Stimulated activated CD4-positive, alpha-beta T cell treated with anti-CD3 and anti-CD28 coated beads, Interleukin-15, amount 100 ng/mL, for 1 hour (primary cell): ENCODE data around the gene KNOP1.

Source experiments
- DNase-seq, 2 donors: peaks; one replicate each; pipeline ENCODE4 v3.0.0-alpha.2; 2020; ENCODE audit warnings: low read depth in 1 of 2, low spot score in 1 of 2

The KNOP1 gene

GRCh38 chr16:19708296-19709205, 9.5 kb downstream of the KNOP1 start:
- DNase-seq = no peak

DNA sequence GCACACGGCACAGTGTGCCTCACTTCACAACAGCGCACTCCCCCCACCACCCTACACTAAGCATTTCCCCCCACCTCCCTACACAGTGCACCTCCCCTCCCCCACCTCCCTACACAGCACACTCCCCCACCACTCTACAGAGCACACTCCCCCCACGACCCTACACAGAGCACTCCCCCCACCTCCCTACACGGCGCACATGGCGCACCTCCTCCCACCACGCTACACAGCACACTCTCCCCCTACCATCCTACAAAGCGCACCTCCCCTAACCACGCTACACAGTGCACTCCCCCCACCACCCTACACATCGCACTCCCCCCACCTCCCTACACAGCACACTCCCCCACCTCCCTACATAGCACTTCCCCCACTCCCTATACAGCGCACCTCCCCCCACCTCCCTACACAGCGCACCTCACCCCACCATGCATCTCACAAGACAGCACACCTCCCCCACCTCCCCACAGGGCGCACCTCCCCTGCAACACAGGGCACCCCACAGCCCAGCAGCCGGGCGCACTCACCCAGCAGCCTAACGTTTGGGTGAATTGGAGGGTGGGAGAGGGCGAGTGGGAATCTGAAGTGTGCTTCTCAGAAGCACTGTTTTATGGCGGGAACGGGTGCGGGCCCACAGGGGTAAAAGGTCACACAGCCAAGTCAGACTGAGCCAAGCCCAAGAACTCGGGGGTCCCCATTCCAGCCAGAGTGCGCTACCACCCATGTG, 10.3 kb downstream of the KNOP1 start:
- no peak for DNase-seq

DNA sequence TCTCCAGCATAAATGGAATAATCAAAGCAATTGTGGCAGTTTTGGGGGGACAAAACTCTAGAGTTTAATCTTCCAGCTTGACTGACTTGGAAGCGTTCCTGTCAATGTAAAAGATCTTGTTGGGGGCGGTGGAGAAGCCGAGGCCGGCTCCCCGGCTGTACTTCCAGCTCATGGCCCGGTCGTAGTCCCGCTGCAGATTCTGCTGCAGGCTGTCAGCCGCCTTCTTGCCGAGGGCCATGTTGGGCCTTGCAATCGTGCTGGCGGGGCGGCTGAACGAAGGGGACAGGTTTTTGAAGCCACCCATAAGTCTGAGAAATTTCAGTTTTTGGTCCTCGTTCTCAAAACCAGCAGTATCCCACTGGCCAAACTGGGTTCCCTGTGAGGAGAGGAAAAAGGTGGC, 11.2 kb downstream of the KNOP1 start:
- DNase-seq = no peak

GRCh38 chr16:19705843-19706242, 12.2 kb downstream of the KNOP1 start:
- no peak for DNase-seq

GRCh38 chr16:19705146-19705501, 12.9 kb downstream of the KNOP1 start:
- no peak for DNase-seq

GRCh38 chr16:19704321-19705145, 13.5 kb downstream of the KNOP1 start:
- no peak for DNase-seq

DNA sequence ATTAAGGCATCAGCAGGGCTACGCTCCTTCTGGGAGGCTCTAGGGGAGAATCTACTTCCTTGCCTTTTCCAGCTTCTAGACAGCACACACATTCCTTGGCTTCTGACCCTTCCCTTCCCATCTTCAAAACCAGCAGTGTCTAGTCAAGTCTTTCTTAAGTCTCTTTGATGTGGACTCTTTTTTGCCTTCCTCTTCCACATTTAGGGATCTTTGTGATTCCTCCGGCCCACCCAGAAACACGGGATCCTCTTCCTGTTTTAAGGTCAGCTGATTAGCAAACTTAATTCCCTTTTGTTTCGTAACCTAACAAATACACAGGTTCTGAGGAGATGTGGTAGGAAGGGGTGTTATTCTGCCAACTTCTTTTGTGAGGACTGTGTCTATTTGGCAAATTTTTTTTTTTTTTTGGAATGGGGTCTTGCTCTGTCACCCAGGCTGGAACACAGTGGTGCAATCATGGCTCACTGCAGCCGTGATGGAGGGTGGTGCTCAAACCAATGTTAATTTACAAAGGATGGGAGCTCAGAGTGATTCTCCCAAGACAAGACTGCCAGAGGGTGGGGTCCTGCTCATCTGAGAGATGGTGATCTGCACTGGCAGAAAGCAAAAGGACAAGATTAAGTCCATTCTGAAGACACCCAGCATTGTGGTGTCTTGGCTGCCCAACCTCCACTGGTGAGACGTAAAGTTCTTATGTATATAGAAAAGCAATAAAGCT, 14.7 kb downstream of the KNOP1 start:
- no peak for DNase-seq

DNA sequence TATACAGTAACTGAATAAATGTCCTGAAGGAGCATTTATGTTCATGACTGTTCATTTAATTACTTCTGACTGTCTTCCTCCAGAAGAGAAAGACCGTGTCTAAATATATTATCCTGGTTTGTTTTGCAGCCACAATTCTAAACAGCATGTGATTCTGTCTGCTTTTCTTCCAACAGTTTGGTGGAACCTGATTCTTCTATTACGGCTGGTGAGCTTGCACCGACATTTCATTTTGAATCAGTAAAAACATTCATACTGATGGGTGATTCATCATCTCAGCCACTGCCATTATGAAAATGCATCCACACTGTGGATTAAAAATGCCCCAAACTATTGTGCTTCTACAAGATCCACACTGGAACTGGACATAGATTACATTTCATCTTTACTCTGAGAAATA, 16.9 kb downstream of the KNOP1 start:
- DNase-seq = no peak

DNA sequence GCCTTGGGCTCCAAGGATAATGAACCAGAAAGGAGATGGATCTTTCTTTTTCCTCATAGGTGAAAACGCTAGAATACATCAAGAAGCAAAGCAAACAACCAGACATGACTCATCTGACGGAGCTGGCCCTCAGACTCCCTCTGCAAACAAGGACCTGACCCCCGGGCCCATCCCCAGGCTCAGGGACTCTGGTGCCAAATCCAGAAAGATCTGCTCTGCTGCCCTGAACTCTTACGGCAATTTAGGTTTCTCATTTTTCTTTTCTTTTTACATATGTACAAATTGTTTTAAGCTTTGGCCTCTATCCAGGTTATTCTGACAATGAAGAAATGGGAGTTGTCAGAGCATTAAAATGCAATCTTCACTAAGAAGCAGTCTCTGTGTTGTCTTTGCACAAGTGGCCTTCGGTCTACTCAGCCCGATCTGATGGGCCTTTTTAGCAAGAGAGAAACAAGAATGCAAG, 17.7 kb downstream of the KNOP1 start:
- no peak for DNase-seq

- DNase-seq = no peak
Observed at GRCh38 chr16:19699472-19699871, 18.6 kb downstream of the KNOP1 start.

GRCh38 chr16:19698480-19699465, 19.3 kb downstream of the KNOP1 start:
- DNase-seq = no peak

GRCh38 chr16:19697756-19698318, 20.2 kb downstream of the KNOP1 start:
- DNase-seq = no peak

DNA sequence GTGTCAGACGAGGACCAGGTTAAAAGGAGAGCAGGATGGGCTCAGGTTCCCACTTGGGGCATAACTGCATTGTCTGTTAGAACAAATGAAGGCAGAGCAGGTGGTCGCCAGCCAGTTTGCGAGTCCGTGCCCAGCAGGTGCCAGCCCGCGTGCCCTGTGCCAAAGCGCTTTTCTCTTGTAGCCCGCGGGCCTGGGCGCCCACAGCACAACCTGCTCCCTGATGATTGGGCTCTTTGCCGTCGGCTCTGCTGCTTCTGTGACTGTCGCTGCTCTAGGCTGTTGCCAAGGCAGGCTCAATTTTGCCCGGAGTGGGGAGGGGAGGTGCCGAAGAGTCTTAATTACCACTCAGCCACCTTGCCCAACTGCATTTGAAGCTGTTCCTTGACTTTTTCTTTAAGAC, 21.1 kb downstream of the KNOP1 start:
- no peak for DNase-seq

GRCh38 chr16:19696328-19696727, 21.7 kb downstream of the KNOP1 start:
- DNase-seq = peak in 1 of 2 donors; percentile 37

DNA sequence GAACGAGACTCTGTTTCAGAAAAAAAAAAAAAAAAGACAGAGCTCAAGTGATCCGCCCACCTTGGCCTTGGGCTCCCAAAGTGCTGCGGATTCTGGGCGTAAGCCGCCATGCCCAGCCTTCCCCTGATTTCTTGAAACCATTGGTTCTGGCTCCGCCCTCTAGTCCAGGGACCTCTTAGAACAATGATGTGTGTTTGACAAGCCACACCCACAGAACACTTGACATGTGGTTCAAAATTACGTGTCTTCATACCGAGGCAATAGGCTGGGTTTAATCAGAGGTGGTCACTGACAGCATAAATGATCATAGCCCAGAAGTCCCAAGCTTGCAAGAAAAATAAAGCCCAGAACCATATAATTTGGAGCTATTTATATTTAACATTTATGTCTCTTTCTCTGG, 23.0 kb downstream of the KNOP1 start:
- no peak for DNase-seq

GRCh38 chr16:19691161-19691711, 26.8 kb downstream of the KNOP1 start:
- no peak for DNase-seq

- no peak for DNase-seq
Observed at GRCh38 chr16:19690196-19690595, 27.8 kb downstream of the KNOP1 start.

- no peak for DNase-seq
Observed at GRCh38 chr16:19689342-19689741, 28.7 kb downstream of the KNOP1 start.

DNA sequence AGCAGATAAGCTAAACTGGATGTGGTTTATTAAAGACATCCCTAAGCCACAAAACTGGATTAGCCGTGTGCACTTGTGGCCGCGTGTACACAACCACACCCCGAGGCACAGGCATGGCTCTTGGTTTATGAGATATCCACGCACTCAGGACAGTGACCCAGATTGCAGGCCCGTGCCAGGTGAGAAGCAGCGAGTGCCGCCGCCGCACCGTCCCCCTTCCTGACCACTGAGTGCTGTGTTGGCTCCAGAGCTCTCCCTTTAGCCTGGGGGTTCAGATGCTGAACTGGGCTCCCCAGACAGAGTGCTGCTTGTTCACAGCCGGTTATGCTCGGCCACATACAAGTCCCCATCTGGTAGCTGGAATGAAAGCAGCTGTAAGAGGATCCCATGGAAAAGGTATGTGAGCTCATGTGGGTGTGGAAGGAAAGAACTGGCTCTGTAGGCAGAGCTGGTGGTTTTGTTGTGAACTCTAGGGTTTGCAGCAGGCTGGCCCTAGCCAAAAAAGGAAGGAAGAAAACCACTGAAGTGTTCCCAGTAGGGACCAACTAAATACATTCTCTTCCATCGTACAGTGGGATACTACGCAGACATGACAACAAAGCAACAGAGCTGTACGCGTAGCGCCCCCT, 29.5 kb downstream of the KNOP1 start:
- DNase-seq = no peak
